Ectodermal cell (in vitro differentiated cells): ENCODE measurements around the gene ITPKA.

Experiments used
- H3K27ac ChIP-seq: 2 replicates; pipeline ENCODE4 v1.7.0; 2013; ENCODE audit warnings: mild to moderate bottlenecking, low read depth, low read length; ENCODE audit not compliant: insufficient read depth, poor library complexity, severe bottlenecking
- H3K27me3 ChIP-seq: 2 replicates; pipeline ENCODE4 v1.7.0; 2013; ENCODE audit warnings: mild to moderate bottlenecking, low read length; ENCODE audit not compliant: insufficient read depth, control insufficient read depth, poor library complexity, severe bottlenecking
- H3K36me3 ChIP-seq: one replicate; pipeline ENCODE4 v1.7.0; 2013; ENCODE audit warnings: low read length; ENCODE audit not compliant: control insufficient read depth, insufficient read depth
- H3K4me1 ChIP-seq: one replicate; pipeline ENCODE4 v1.7.0; 2013; ENCODE audit warnings: low read length; ENCODE audit not compliant: control insufficient read depth, insufficient read depth
- H3K4me3 ChIP-seq: 2 replicates; pipeline ENCODE4 v1.7.0; 2013; ENCODE audit warnings: low read depth, low read length, control low read depth; ENCODE audit not compliant: insufficient read depth
- H3K9me3 ChIP-seq: 2 replicates; pipeline ENCODE4 v1.7.0; 2013; ENCODE audit warnings: mild to moderate bottlenecking, low read length, moderate library complexity; ENCODE audit not compliant: control insufficient read depth
- WGBS, 2 experiments: methylation state at CpG; one replicate each; pipeline ENCODE4 v1.1.7; 2013; ENCODE audit warnings: missing lambda C conversion rate in 2 of 2; 5-methylcytosine and 5-hydroxymethylcytosine counted together

Gene ITPKA

DNA sequence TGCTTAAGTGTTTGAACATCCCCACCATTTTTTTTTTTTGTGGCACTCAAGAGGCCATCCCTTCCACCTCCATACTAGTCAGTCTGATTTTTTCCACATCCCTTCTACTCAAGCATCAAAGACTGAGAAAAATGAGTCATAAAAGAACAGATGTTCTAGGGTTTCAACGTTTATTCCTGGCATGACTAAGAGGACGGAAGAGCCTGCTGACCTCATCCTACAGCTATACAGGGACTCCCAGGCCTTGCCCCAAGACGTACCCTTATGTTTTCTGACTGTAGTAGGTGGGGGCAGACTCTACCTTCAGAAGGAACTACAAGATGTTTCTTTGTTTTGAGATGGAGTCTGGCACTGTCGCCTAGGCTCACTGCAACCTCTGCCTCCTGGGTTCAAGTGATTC lies 3.3 kb upstream of the ITPKA start:
- Histone ChIP-seq H3K27me3 (peaks cover 53% of the 10 kb centered on the region), H3K36me3 (no peaks in the 10 kb centered on the region), H3K27ac (no peak overlapping the region), H3K4me3 (no peak overlapping the region), H3K4me1 (peaks cover 8% of the 10 kb centered on the region), H3K9me3 (no peaks in the 10 kb centered on the region)
- 67 to 72% methylated on average over 4 of the region's 4 CpGs for WGBS, 2 experiments

DNA sequence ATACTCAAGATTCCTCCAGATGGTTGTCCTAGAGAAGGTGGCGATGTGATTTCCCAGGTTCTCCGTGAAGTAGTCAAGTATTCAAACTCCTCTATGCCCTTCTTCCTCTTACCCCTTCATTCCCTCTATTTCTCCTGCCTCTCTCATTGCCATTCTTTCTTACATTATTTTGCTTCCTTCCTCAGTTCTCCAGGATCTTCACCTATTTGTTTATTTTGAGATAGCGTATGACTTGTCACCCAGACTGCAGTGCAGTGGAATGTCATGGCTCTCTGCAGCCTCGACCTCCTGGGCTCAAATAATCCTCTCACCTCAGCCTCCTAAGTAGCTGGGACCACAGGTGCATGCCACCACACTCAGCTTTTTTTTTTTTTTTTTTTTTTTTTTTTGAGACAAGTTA lies 1.8 kb upstream of the ITPKA start:
- Histone ChIP-seq H3K27me3 (peaks cover 68% of the 10 kb centered on the region), H3K36me3 (no peaks in the 10 kb centered on the region), H3K4me1 (peaks cover 14% of the 10 kb centered on the region), H3K4me3 (no peak overlapping the region), H3K27ac (no peak overlapping the region), H3K9me3 (no peaks in the 10 kb centered on the region)
- WGBS, 2 experiments, result 86 to 96% methylated on average over 4 of the region's 4 CpGs

DNA sequence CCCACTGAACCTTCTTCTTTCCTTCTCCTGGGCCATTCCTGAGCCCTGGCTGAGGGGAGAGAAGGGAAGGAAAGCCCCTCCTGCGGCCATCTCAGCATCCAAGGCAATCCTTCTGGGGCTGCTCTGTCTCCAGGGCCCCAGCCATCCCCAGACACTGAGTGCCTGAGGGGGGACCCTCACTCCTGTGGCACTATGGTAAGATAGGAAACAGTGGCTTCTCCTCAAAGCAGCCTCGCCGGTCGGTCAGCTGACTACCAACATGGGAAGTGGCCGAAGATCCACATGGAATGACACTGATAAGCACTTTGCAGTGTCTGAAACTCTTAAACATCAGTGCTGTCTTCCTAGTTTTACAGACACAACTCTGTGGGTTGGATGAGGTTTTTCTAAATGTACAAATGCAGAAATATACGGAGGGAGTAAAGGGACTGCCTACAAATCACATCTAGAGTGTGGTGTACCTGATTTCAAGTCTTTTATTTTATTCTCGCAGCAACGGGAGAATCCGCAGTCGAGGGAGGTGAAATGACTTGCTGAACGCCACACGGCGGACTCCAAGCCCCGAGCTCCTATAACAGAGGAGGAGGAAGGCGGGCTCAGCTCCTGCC lies 973 bp upstream of the ITPKA start:
- 11 to 13% methylated on average over 15 of the region's 15 CpGs for WGBS, 2 experiments
- no peak overlapping the region for H3K27ac ChIP-seq

DNA sequence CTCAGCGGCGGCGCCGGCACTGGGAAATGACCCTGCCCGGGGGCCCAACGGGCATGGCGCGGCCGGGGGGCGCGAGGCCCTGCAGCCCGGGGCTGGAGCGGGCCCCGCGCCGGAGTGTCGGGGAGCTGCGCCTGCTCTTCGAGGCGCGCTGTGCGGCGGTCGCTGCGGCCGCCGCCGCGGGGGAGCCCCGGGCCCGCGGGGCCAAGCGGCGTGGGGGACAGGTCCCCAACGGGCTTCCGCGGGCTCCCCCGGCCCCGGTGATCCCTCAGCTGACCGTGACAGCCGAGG lies 172 bp downstream of the ITPKA start:
- 0 to 1% methylated on average over 41 of the region's 41 CpGs for WGBS, 2 experiments
- Histone ChIP-seq H3K36me3 (no peaks in the 10 kb centered on the region), H3K27ac (no peak overlapping the region), H3K9me3 (no peaks in the 10 kb centered on the region), H3K27me3 (peaks cover 88% of the 10 kb centered on the region), H3K4me3 (peak overlapping the region; percentile 55), H3K4me1 (peaks cover 14% of the 10 kb centered on the region)

More for the DNA sequence above, 973 bp upstream of the ITPKA start:
- H3K9me3 ChIP-seq, result no peaks in the 10 kb centered on the region
- H3K36me3 ChIP-seq, result no peaks in the 10 kb centered on the region
- H3K4me3 ChIP-seq, result peak overlapping the region; percentile 55
- peaks cover 77% of the 10 kb centered on the region for H3K27me3 ChIP-seq
- H3K4me1 ChIP-seq, result peaks cover 14% of the 10 kb centered on the region

DNA sequence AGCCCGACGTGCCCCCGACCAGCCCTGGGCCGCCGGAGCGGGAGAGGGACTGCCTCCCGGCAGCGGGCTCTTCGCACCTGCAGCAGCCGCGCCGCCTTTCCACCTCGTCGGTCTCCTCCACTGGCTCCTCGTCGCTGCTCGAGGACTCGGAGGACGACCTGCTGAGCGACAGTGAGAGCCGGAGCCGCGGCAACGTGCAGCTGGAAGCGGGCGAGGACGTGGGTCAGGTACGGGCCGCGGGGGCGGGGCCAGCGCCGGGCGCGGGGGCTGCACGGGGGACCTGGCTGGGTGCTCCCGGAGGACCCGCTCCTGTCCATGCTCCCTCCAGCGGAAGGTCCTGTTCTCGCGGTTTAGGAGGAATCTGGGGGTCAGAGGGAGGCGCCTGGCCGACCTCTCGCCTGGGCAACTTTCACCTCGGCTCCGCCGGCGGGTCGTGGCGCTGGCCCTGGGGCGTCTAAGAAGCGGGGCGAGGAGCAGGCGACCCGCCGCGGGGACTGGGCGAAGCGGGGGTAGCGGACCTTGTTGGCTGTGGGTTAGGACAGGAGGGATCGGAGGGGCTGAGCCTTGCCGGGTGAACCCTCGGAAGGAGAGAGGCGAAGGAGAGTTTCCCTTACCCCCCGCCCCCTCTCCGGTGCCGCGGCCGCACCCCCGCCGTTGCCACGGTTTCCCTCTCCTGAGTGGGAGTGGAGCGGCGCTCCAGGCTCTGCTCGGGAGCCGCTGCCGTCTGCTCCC lies 682 bp downstream of the ITPKA start:
- H3K4me3 ChIP-seq, result peak overlapping the region; percentile 55
- no peaks in the 10 kb centered on the region for H3K9me3 ChIP-seq
- H3K27me3 ChIP-seq, result peaks cover 93% of the 10 kb centered on the region

DNA sequence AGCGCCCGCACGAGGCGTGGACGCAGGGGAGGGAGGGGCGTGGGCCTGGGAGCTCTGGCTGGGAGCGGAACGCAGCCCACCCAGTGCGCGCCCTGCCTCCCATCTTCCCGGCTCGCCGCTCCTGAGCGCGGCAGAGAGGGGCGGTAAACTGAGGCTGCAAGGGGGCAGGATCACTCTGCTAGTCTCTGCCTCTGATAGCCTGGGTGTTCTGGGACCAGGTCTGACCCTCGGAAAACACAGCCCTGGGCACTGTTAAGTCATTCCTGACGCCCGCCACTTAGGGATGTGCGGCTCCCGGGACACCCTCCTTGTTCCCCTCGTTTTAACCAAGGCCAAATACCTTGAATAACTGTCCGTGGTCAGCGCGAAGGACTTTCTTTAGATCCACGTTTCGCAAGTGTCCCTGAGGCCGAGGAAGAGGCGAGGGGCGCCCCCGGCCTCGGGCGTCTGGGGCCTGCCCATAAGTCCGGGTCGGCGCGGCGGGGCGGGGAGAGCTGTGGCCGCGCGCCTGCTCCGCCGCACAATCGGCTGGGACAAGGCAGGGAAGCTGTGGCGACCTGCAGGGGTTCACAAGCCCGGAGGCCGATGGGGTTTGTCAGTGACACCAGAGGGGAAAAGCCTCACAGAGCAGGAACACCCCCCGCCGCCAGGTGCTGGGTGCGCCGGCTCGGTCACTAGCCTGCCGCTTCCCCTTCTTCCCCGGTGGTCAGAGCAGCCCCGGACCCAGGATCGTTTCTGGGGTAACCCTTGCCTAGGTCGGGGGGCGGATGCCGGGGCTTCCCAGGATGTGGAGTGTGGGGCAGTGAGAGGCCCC lies 1.5 kb downstream of the ITPKA start:
- no peak overlapping the region for H3K27ac ChIP-seq
- peaks cover 14% of the 10 kb centered on the region for H3K4me1 ChIP-seq
- H3K4me3 ChIP-seq, result peak overlapping the region; percentile 19
- WGBS, 2 experiments, result 3% methylated on average over 60 of the region's 60 CpGs
- peaks cover 100% of the 10 kb centered on the region for H3K27me3 ChIP-seq
- H3K9me3 ChIP-seq, result no peaks in the 10 kb centered on the region
- no peaks in the 10 kb centered on the region for H3K36me3 ChIP-seq

More for the DNA sequence above, 682 bp downstream of the ITPKA start:
- Histone ChIP-seq H3K4me1 (peaks cover 14% of the 10 kb centered on the region), H3K36me3 (no peaks in the 10 kb centered on the region), H3K27ac (no peak overlapping the region)
- WGBS, 2 experiments, result 2% methylated on average over 77 of the region's 77 CpGs

DNA sequence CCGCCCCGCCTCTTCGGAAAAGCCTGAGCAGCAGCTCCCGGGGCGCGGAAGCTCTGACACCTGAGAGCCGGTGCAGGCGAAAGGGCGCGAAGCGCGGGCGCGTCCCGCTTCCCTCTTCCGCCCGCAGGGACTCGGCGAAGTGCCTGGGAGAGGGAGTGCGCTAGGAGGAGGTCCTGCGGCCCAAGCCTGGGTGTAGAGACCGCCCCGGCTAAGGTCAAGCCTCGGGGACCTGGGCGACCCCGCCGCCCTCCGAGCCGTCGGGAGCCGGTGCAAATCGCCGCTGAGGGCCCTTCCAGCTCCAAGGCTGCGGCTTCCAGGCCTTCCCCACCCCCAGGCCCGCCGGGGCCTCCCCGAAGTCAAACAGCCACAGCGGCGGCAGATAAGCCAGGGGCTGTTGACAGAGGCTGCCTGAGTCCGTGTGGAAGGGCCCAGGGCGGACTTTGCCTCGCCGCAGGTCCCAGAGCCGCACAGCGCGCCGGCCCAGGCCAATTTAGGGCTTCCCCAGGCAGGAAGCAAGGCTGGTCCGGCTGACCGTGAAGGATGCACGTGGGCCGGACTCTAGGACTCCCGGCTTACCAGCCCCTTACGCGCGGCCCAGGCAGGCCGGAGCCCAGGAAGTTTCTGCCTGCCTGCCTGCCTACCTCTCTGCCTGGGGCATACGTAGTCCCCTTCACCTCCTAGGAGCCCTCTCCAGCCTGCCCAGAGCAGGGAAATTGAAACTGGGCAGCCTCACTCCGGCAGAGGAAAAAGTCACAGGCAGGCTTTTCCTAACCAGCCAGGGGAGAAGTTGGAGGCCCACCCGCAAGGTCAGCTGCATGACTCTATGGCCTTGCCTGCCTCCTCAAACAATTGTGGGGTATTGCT lies 2.3 kb downstream of the ITPKA start:
- peaks cover 14% of the 10 kb centered on the region for H3K4me1 ChIP-seq
- no peaks in the 10 kb centered on the region for H3K9me3 ChIP-seq
- 6 to 7% methylated on average over 59 of the region's 59 CpGs for WGBS, 2 experiments
- peaks cover 100% of the 10 kb centered on the region for H3K27me3 ChIP-seq
- H3K36me3 ChIP-seq, result no peaks in the 10 kb centered on the region
- H3K4me3 ChIP-seq, result peak overlapping the region; percentile 19
- H3K27ac ChIP-seq, result no peak overlapping the region

DNA sequence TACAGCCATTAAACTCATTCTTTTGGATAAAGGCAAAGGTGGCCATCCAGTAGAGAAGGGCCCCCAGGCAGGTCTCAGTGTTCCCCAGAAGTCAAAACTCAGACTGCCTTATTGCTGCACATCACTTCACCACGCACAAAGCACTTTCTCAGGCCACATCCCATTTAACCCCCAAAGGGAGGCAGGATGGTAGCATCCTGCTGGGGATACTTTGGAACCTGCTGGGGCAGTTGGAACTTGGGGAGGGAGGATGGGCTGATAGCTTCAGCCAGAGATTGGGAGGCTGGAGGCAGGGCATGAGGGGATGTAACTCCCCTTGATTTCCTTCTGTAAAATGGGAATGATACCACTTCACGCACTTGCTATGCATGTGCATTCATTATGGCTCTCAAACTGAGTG lies 5.0 kb downstream of the ITPKA start:
- H3K36me3 ChIP-seq, result no peaks in the 10 kb centered on the region
- H3K4me1 ChIP-seq, result peaks cover 29% of the 10 kb centered on the region
- no peak overlapping the region for H3K4me3 ChIP-seq
- no peak overlapping the region for H3K27ac ChIP-seq
- H3K9me3 ChIP-seq, result no peaks in the 10 kb centered on the region
- peaks cover 100% of the 10 kb centered on the region for H3K27me3 ChIP-seq
- 59 to 73% methylated on average over 1 to 2 of the region's 2 CpGs for WGBS, 2 experiments

DNA sequence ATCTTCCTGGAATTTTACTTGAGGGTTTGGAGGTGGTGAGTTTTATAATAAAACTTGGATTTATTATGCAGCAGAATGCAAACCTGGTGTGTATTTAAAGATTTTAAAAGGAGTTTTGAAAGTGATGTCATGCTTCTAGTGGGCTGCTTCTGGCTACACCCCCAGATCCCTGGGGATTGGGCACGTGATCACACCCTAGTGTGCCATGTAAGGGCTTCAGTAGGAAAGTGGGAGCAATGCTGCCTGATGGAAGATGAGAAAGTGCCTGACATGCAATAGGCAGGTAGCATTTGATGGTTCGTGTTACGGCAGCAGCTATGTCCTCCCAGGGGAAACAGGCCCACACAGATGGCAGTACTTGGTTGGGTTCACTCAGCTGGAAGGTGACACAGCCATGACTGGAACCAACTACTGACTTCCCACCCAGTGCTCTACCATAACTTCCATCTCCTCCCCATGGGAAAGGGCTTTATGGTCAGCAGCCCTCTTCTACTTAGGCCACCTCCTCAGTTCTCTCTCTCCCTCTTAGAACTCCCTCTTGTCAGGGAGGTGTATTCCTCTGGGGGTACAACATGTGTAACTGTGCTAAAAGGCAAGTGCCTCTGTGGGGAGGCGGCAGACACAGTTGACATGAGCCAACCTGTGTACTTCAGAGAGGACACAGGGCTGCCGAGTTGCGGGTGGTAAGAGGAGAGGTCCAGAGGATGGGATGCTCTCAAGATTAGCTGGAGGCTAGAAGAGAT lies 5.6 kb downstream of the ITPKA start:
- 82 to 88% methylated on average over 6 of the region's 6 CpGs for WGBS, 2 experiments
- Histone ChIP-seq H3K4me3 (no peak overlapping the region), H3K27ac (no peak overlapping the region), H3K9me3 (no peaks in the 10 kb centered on the region), H3K27me3 (peaks cover 100% of the 10 kb centered on the region), H3K36me3 (no peaks in the 10 kb centered on the region), H3K4me1 (peaks cover 29% of the 10 kb centered on the region)
